H1 (cell line): Measurements from ENCODE around the gene SHPK.

ENCODE experiments used
- CBX5 ChIP-seq: fragments of 300-800, 300-1000 bp; sonication (generic); IDR thresholded peaks from 2 replicates; pipeline ENCODE4 v1.7.1; 2016; ENCODE audit warnings: antibody characterized with exemption, low read length, low read depth
- CEBPB ChIP-seq: IDR thresholded peaks from 2 replicates; pipeline ENCODE4 v1.6.1; 2012; ENCODE audit warnings: low read depth, low read length
- CTCF ChIP-seq, 3 experiments: IDR thresholded peaks; 1 replicate in 2 of 3; 2 replicates in 1 of 3; pipeline versions ENCODE4 v1.5.1 to v1.6.1; 2011; ENCODE audit warnings: low read length in 3 of 3, mild to moderate bottlenecking in 3 of 3, inconsistent platforms in 2 of 3, low read depth in 1 of 3, moderate library complexity in 1 of 3; ENCODE audit not compliant: insufficient read depth in 1 of 3; ENCODE audit errors: control extremely low read depth in 1 of 3
- EGR1 ChIP-seq: IDR thresholded peaks from 2 replicates; pipeline ENCODE4 v1.6.1; 2011; ENCODE audit warnings: low read depth, low read length, borderline replicate concordance
- JUND ChIP-seq: IDR thresholded peaks from 2 replicates; pipeline ENCODE4 v1.6.1; 2011; ENCODE audit warnings: mild to moderate bottlenecking, improper control_type of control experiment, low read length
- POLR2A ChIP-seq, 2 experiments: IDR thresholded peaks; 1 replicate in 1 of 2; 2 replicates in 1 of 2; pipeline ENCODE4 v1.6.1; 2011; ENCODE audit warnings: low read depth in 2 of 2, low read length in 2 of 2, mild to moderate bottlenecking in 2 of 2; ENCODE audit errors: control extremely low read depth in 1 of 2
- SP4 ChIP-seq: IDR thresholded peaks from 2 replicates; pipeline ENCODE4 v1.6.1; 2012; ENCODE audit warnings: low read length, inconsistent platforms
- TAF1 ChIP-seq: IDR thresholded peaks from 2 replicates; pipeline ENCODE4 v1.6.1; 2011; ENCODE audit warnings: mild to moderate bottlenecking, low read depth, low read length
- YY1 ChIP-seq: IDR thresholded peaks from 2 replicates; pipeline ENCODE4 v1.6.1; 2011; ENCODE audit warnings: low read depth, mild to moderate bottlenecking, low read length
- TF ChIP-seq, protein P1 (sequence below): IDR thresholded peaks from 2 replicates; pipeline ENCODE4 v1.6.1; 2011; ENCODE audit warnings: low read depth, mild to moderate bottlenecking, low read length; ENCODE audit not compliant: insufficient read depth
- TF ChIP-seq, protein P2 (sequence below): IDR thresholded peaks from 2 replicates; pipeline ENCODE4 v1.6.1; 2011; ENCODE audit warnings: low read length, improper control_type of control experiment

- no peak for TF ChIP-seq CBX5
- peak; percentile 86 to 100 (median 97) for TF ChIP-seq CTCF (IDR thresholded peaks at IDR 0.05; ENCODE audit: control extremely low read depth in 1 of 3, insufficient read depth in 1 of 3, low read depth in 1 of 3, low read length in 3 of 3)
- no peak for TF ChIP-seq JUND
- TF ChIP-seq TAF1, result no peak
- TF ChIP-seq EGR1, result no peak
- TF ChIP-seq CEBPB, result no peak
- TF ChIP-seq, protein P1, sequence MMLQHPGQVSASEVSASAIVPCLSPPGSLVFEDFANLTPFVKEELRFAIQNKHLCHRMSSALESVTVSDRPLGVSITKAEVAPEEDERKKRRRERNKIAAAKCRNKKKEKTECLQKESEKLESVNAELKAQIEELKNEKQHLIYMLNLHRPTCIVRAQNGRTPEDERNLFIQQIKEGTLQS, result no peak
- TF ChIP-seq, protein P2, sequence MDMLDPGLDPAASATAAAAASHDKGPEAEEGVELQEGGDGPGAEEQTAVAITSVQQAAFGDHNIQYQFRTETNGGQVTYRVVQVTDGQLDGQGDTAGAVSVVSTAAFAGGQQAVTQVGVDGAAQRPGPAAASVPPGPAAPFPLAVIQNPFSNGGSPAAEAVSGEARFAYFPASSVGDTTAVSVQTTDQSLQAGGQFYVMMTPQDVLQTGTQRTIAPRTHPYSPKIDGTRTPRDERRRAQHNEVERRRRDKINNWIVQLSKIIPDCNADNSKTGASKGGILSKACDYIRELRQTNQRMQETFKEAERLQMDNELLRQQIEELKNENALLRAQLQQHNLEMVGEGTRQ, result no peak
- TF ChIP-seq SP4, result no peak
- no peak for TF ChIP-seq POLR2A (IDR thresholded peaks at IDR 0.05; ENCODE audit: control extremely low read depth in 1 of 2, low read depth in 2 of 2, low read length in 2 of 2)
- TF ChIP-seq YY1, result no peak
These were observed 47.0 kb upstream of the SHPK start for GRCh38 chr17:3683054-3683511.
